Osteoblast (primary cell): ENCODE results near the gene OTULIN. TPM values are rescaled to one million over a fixed set of nuclear protein-coding genes. Genes with fewer than 3 reads are reported as not detected.

Source experiments
- DNase-seq: peaks from one replicate; pipeline ENCODE4 v3.0.0; 2011; ENCODE audit warnings: low spot score, mixed read lengths; ENCODE audit not compliant: insufficient read length; ENCODE audit errors: missing footprints
- H2AFZ ChIP-seq: 2 replicates; pipeline ENCODE4 v1.6.0; 2011; ENCODE audit warnings: mild to moderate bottlenecking, low read length
- H3K27ac ChIP-seq: 2 replicates; pipeline ENCODE4 v1.5.1; 2011; ENCODE audit warnings: mild to moderate bottlenecking, low read depth, low read length, moderate library complexity
- H3K27me3 ChIP-seq: 2 replicates; pipeline ENCODE4 v1.6.0; 2012; ENCODE audit warnings: mild to moderate bottlenecking, control low read depth, inconsistent platforms, low read length, moderate library complexity; ENCODE audit not compliant: insufficient read depth
- H3K36me3 ChIP-seq: 2 replicates; pipeline ENCODE4 v1.5.1; 2011; ENCODE audit warnings: mild to moderate bottlenecking, low read length, control low read depth, moderate library complexity; ENCODE audit not compliant: insufficient read depth
- H3K4me1 ChIP-seq: 2 replicates; pipeline ENCODE4 v1.5.1; 2011; ENCODE audit warnings: mild to moderate bottlenecking, low read length, control low read depth, moderate library complexity; ENCODE audit not compliant: insufficient read depth
- H3K4me2 ChIP-seq: 2 replicates; pipeline ENCODE4 v1.6.0; 2011; ENCODE audit warnings: mild to moderate bottlenecking, low read length; ENCODE audit not compliant: insufficient read depth
- H3K4me3 ChIP-seq: fragments of 200-600 bp; sonication (generic); 3 replicates; pipeline ENCODE4 v1.5.1; 2012; ENCODE audit warnings: mild to moderate bottlenecking, low read length, inconsistent platforms; ENCODE audit not compliant: insufficient read depth
- H3K79me2 ChIP-seq: 2 replicates; pipeline ENCODE4 v1.6.0; 2012; ENCODE audit warnings: mild to moderate bottlenecking, low read length, control low read depth, inconsistent platforms; ENCODE audit not compliant: insufficient read depth
- H3K9me3 ChIP-seq: 2 replicates; pipeline ENCODE4 v1.5.1; 2011; ENCODE audit warnings: low read depth, low read length, control low read depth
- H4K20me1 ChIP-seq: 2 replicates; pipeline ENCODE4 v1.6.0; 2012; ENCODE audit warnings: mild to moderate bottlenecking, low read length, control low read depth; ENCODE audit not compliant: insufficient read depth
- CTCF ChIP-seq: IDR thresholded peaks from 2 replicates; pipeline ENCODE4 v1.5.1; 2011; ENCODE audit warnings: mild to moderate bottlenecking, low read depth, low read length, moderate library complexity; ENCODE audit errors: extremely low read depth
- total RNA-seq: library from RNA; depleted of rRNA; stranded (reverse); fragments of >200 nt; gene quantifications from 2 replicates; pipeline ENCODE4 v1.2.3, GENCODE V29; 2012

The OTULIN gene
- 25.6 and 29.7 TPM in 2 replicates for total RNA-seq

GRCh38 chr5:14664270-14665100, at the start of gene OTULIN:
OTULIN (plus strand) TSS chr5:14664718; CDS start chr5:14664826, 108 bp downstream.
- H4K20me1 ChIP-seq: peaks cover 35% of the 10 kb centered on the region
- peaks cover 47% of the 10 kb centered on the region for H3K4me1 ChIP-seq
- H2AFZ ChIP-seq: peak within 1 kb of the TSS; percentile 96
- no peaks in the 10 kb centered on the region for H3K9me3 ChIP-seq
- peak within 1 kb of the TSS; percentile 93 for H3K4me2 ChIP-seq
- H3K27me3 ChIP-seq: no peaks in the 10 kb centered on the region
- DNase-seq: peak; percentile 99
- H3K36me3 ChIP-seq: no peaks in the 10 kb centered on the region
- H3K79me2 ChIP-seq: peaks cover 62% of the 10 kb centered on the region
- peak within 1 kb of the TSS; percentile 83 for H3K27ac ChIP-seq
- no peak for TF ChIP-seq CTCF
- H3K4me3 ChIP-seq: peak within 1 kb of the TSS; percentile 83

GRCh38 chr5:14615365-14615764, 49.2 kb upstream of the OTULIN start:
- H3K79me2 ChIP-seq: no peaks in the 10 kb centered on the region
- H3K36me3 ChIP-seq: no peaks in the 10 kb centered on the region
- H3K4me3 ChIP-seq: no peak overlapping the region
- H4K20me1 ChIP-seq: no peaks in the 10 kb centered on the region
- H3K9me3 ChIP-seq: no peaks in the 10 kb centered on the region
- no peak for DNase-seq
- no peak for TF ChIP-seq CTCF
- H3K4me1 ChIP-seq: no peaks in the 10 kb centered on the region
- H3K27ac ChIP-seq: no peak overlapping the region
- H3K4me2 ChIP-seq: no peak overlapping the region
- H3K27me3 ChIP-seq: peaks cover 15% of the 10 kb centered on the region
- no peak overlapping the region for H2AFZ ChIP-seq

GRCh38 chr5:14617441-14617840, 47.1 kb upstream of the OTULIN start:
- H4K20me1 ChIP-seq: no peaks in the 10 kb centered on the region
- no peaks in the 10 kb centered on the region for H3K36me3 ChIP-seq
- H2AFZ ChIP-seq: no peak overlapping the region
- H3K79me2 ChIP-seq: no peaks in the 10 kb centered on the region
- no peak for TF ChIP-seq CTCF
- H3K4me1 ChIP-seq: no peaks in the 10 kb centered on the region
- H3K27me3 ChIP-seq: peaks cover 7% of the 10 kb centered on the region
- no peak overlapping the region for H3K27ac ChIP-seq
- H3K9me3 ChIP-seq: no peaks in the 10 kb centered on the region
- no peak overlapping the region for H3K4me3 ChIP-seq
- no peak overlapping the region for H3K4me2 ChIP-seq
- no peak for DNase-seq

- no peaks in the 10 kb centered on the region for H3K27me3 ChIP-seq
- H3K79me2 ChIP-seq: no peaks in the 10 kb centered on the region
- H3K4me2 ChIP-seq: no peak overlapping the region
- no peaks in the 10 kb centered on the region for H3K9me3 ChIP-seq
- no peaks in the 10 kb centered on the region for H3K4me1 ChIP-seq
- no peak overlapping the region for H3K27ac ChIP-seq
- H4K20me1 ChIP-seq: no peaks in the 10 kb centered on the region
- no peak overlapping the region for H3K4me3 ChIP-seq
- TF ChIP-seq CTCF: no peak
- no peak overlapping the region for H2AFZ ChIP-seq
- H3K36me3 ChIP-seq: no peaks in the 10 kb centered on the region
- no peak for DNase-seq
Observed at GRCh38 chr5:14627270-14627669, 37.2 kb upstream of the OTULIN start.
